GM10248 (cell line): ENCODE results near the gene GATA2.

Experiments used
- CTCF ChIA-PET: fragments of 300-600 bp; sonication (Branson Sonifier 250); formaldehyde crosslinking; extraction: SDS; loops from one replicate; lab custom pipeline; 2021; ENCODE audit warnings: antibody characterized with exemption; lab: Yijun Ruan, JAX
- POLR2A ChIA-PET: fragments of 350-650 bp; sonication (Branson Sonifier 250); formaldehyde crosslinking; extraction: SDS; loops from one replicate; lab custom pipeline; 2020; ENCODE audit warnings: antibody characterized with exemption; lab: Yijun Ruan, JAX
- DNase-seq: peaks from one replicate; pipeline ENCODE4 v3.0.0; 2012; ENCODE audit errors: extremely low spot score
- TF ChIP-seq, protein P1 (sequence below): IDR thresholded peaks from 2 replicates; pipeline ENCODE4 v1.5.1; 2012; ENCODE audit warnings: mild to moderate bottlenecking, low read depth; ENCODE audit errors: extremely low read depth, missing control alignments, control extremely low read depth

Gene GATA2

DNA sequence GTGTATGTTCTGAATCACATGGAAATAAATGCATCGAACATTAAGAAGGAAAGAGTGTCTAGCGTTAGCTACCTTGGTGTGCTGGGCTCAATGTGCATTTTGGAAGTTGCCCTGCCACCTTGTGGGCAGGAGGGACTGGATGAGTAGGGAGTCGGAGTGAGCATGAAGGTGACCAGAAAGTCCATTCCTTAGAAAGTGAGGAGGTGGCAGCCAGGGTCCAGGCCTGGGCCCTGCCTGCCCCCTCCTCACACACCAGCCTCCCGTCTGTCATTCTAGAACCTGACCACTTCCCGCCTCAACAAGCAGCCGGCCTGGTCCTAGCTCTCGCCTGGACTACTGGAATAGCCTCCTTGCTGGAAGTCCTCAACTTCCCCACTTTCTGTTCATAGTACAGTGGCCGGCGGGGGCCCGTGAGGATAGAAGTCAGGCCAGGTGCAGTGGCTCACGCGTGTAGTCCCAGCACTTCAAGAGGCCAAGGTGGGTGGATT, 10.2 kb upstream of the GATA2 start:
- TF ChIP-seq, protein P1, sequence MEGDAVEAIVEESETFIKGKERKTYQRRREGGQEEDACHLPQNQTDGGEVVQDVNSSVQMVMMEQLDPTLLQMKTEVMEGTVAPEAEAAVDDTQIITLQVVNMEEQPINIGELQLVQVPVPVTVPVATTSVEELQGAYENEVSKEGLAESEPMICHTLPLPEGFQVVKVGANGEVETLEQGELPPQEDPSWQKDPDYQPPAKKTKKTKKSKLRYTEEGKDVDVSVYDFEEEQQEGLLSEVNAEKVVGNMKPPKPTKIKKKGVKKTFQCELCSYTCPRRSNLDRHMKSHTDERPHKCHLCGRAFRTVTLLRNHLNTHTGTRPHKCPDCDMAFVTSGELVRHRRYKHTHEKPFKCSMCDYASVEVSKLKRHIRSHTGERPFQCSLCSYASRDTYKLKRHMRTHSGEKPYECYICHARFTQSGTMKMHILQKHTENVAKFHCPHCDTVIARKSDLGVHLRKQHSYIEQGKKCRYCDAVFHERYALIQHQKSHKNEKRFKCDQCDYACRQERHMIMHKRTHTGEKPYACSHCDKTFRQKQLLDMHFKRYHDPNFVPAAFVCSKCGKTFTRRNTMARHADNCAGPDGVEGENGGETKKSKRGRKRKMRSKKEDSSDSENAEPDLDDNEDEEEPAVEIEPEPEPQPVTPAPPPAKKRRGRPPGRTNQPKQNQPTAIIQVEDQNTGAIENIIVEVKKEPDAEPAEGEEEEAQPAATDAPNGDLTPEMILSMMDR = no peak
- CTCF ChIA-PET = interaction anchor here (1.5 kb wide), 1 partner anchor 408 kb away, joined by 5 read pairs; no protein-coding TSS in a partner anchor
- POLR2A ChIA-PET = no interaction called here
- DNase-seq = no peak

DNA sequence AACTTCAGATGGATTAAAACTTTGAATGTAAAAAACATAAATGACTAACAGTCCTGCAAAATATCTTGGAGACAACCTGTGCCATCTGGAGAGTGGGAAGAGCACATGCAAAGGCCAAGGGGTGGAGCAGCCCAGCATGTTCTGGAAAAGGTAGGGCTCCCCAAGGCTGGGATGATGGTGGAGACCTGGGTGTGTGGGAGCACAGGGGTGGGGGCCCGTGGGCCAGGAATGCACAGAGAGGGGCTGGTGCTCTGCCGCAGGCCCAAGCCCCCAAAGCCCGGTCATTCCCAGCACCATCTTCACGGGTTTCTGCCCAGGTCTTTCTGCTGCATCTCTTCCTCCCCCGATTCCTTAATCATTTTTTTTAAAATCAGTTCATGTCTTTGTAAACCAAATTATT, 9.7 kb upstream of the GATA2 start:
- TF ChIP-seq, protein P1 = no peak
- ChIA-PET POLR2A (no interaction called here), CTCF (interaction anchor here (1.5 kb wide), 1 partner anchor 407 kb away, joined by 5 read pairs; no protein-coding TSS in a partner anchor)
- no peak for DNase-seq

DNA sequence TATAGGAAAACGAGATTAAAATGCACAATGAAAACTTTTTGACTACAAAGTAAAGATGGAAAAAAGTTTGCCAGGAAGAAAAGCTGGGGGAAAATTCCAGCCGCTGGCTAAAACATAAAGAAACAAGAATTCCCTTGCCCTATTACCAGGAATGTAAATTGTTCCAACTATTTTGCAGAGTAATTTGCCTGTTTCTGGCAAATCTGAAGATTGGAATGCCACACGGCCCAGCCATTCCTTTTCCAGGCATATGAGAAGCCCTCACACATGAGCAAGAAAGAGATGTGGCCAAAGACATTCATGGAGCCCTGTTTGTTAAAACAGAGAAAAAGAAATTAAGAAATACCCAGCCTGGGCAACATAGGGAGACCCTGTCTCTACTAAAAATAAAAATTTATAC, 8.4 kb upstream of the GATA2 start:
- POLR2A ChIA-PET = no interaction called here
- no peak for DNase-seq
- CTCF ChIA-PET = no interaction called here
- TF ChIP-seq, protein P1 = no peak

DNA sequence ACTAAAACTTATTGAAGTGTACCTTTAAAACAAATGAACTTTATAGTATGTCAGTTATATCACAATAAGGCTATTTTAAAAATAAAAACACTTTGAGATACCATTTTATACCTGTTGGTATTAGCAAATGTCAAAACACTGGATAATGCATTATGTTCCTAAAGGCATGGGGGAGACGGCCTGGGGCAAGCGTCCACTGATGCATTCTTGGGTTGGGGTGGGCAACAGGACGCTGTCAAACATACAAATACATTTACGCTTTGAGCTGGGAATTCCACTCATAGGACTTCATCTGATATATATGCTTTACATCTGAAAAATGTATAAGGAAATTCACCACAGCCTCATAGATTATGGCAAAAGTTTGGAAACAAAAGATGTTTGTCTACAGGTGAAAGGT, 7.6 kb upstream of the GATA2 start:
- CTCF ChIA-PET = no interaction called here
- POLR2A ChIA-PET = no interaction called here
- TF ChIP-seq, protein P1 = no peak
- no peak for DNase-seq

DNA sequence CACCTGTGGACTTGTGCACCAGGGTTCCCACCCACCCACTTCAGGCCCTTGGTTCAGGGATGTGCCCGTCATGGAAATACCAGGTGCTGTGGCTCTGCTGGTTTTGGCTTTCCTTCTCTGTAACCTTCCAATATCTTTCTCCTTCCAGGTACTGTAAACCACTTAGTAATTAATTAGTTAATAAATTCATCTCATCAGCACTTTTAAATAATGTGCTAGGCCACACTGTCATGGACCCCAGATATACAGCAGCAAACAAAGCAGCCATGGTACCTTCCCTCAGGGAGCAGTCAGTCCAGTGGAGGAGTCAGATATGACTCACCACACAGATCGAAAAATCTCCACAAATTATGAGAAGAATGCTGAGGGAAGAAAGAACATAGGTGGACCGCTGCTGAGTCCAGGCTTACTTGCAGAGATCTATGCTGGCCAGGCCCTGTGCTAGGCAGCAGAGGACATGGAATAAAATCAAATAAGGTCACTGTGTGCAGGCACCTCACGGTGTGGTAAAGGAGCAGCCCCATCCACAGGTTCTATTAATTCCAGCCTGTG, 6.8 kb upstream of the GATA2 start:
- POLR2A ChIA-PET = no interaction called here
- no peak for DNase-seq
- TF ChIP-seq, protein P1 = no peak
- CTCF ChIA-PET = interaction anchor here (0.6 to 3.2 kb wide), 7 partner anchors 13 to 402 kb away, joined by 3 to 21 read pairs (median 3); no protein-coding TSS in a partner anchor

DNA sequence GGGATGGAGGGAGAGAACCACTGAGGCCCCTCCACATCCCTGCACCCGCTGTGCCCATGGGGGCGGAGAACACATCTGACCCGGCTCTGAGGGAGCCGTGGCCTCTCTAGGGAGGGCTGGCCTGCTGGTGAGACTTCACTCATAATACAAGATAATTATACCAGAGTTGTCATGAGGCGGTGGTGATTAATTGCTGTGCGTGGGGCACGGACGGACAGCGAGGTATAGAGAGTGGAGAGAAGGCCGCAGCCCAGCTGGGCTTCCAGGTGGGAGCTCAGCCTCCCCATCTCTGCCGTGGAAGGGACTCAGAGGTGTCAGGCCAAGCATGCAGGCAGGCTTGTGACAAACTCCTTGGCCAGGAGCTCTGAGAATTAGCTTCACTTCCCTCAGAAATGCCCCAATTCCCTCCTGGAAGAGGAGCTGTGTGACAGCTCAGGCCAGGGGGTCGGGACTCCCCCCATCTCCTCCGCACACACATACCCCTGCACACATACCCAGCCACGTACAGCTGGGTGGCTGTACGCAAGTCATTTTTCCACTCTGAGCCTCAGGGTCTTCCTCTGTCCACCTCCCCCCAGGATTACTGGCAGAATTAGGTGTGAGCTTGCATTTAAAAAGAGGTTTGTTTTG, 6.0 kb upstream of the GATA2 start:
- ChIA-PET CTCF (interaction anchor here (0.6 to 3.2 kb wide), 10 partner anchors 12 to 403 kb away, joined by 3 to 21 read pairs (median 3); no protein-coding TSS in a partner anchor), POLR2A (no interaction called here)
- TF ChIP-seq, protein P1 = no peak
- DNase-seq = no peak
